ENCODE measurements around the gene OR10H5.

- TF ChIP-seq CTCF (conservative IDR thresholded peaks at IDR 0.05; ENCODE audit: low read depth, low read length) (no peak), EZH2 (IDR thresholded peaks at IDR 0.05; ENCODE audit: borderline replicate concordance, low read depth, low read length, poor library complexity, severe bottlenecking) (no peak)
Observed at GRCh38 chr19:15837221-15837731, 49.8 kb downstream of the OR10H5 start.

Data from A673 (cell line).